GM19023 (cell line): ENCODE results near the gene NT5DC2.

Experiments
- ATAC-seq: cut with Tn5 transposase; IDR thresholded peaks from one replicate; pipeline ENCODE4 v1.9.1; 2021; ENCODE audit warnings: mild to moderate bottlenecking, moderate library complexity; ENCODE audit not compliant: unreplicated experiment

The NT5DC2 gene

GRCh38 chr3:52525680-52526561, 7.7 kb downstream of the NT5DC2 start:
- ATAC-seq: no peak

- ATAC-seq: no peak
These were observed 8.6 kb downstream of the NT5DC2 start for GRCh38 chr3:52524752-52525679.

- ATAC-seq: no peak
These were observed 9.4 kb downstream of the NT5DC2 start for GRCh38 chr3:52524258-52524751.

GRCh38 chr3:52523386-52524257, 10.0 kb downstream of the NT5DC2 start:
- ATAC-seq: no peak

- ATAC-seq: no peak
These were observed 10.9 kb downstream of the NT5DC2 start for GRCh38 chr3:52522651-52523251.

- no peak for ATAC-seq
These were observed 11.6 kb downstream of the NT5DC2 start for GRCh38 chr3:52521881-52522650.

GRCh38 chr3:52521488-52521824, 12.2 kb downstream of the NT5DC2 start:
- ATAC-seq: no peak

- no peak for ATAC-seq
These were observed 12.8 kb downstream of the NT5DC2 start for GRCh38 chr3:52520716-52521487.

GRCh38 chr3:52520141-52520667, 13.5 kb downstream of the NT5DC2 start:
- no peak for ATAC-seq

- no peak for ATAC-seq
These were observed 14.1 kb downstream of the NT5DC2 start for GRCh38 chr3:52519445-52520140.

- ATAC-seq: no peak
These were observed 14.8 kb downstream of the NT5DC2 start for GRCh38 chr3:52518723-52519444.

- ATAC-seq: no peak
These were observed 15.6 kb downstream of the NT5DC2 start for GRCh38 chr3:52517796-52518722.

GRCh38 chr3:52516509-52517195, 17.0 kb downstream of the NT5DC2 start:
- no peak for ATAC-seq

- no peak for ATAC-seq
These were observed 18.5 kb downstream of the NT5DC2 start for GRCh38 chr3:52515192-52515591.

GRCh38 chr3:52514576-52514975, 19.1 kb downstream of the NT5DC2 start:
- ATAC-seq: no peak

- no peak for ATAC-seq
These were observed 20.4 kb downstream of the NT5DC2 start for GRCh38 chr3:52513281-52513680.
